Measurements from ENCODE around the gene INF2. TPM values are rescaled to one million over a fixed set of nuclear protein-coding genes. Genes with fewer than 3 reads are reported as not detected.

The INF2 gene
- total and polyA plus RNA-seq, 9 of the 15 experiments (the other 6 are each of a cell fraction or from before 2014, with no cell fraction given): 0.56 to 31.3 (median 7.8) TPM

DNA sequence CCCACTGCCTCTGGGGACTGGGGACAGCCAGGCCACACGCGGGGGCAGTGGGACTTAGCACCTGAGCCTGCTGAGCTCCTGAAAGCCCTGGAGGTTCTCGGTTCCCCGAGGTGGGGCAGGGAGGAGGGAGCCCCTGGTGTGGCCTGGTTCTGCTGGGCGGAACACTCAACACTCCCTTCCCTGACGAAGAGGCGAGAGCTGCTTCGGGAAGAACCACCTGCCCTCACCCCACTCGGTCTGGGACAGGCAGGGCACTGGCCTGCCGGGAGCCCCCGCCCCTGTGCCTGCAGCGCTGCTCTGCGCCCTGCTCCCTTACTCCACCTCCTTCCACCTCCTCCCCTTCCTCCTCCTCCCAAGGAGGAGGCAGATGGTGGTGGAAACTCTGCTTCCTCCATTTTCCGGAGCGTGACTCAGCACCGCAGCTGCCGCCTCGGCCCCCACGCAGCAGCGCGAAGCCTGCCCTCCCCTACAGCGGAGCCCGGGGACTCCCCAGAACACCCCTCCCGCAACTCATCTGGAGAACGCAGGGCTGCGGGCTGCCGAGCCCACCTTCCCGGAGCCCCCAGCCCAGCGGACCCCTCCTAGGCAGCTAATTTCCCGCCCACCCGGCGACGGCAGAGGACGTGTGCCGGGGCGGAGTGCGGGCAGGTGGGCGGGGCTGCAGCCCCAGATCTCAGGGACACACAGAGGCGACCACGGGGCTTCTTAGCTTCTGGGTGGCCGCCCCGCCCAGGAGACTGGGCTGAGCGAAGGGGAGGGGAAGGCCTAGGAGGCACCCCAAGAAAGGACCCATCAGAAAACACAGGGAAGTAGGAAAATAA lies 11.7 kb upstream of the INF2 start (continued):
- TF ChIP-seq, protein P1, sequence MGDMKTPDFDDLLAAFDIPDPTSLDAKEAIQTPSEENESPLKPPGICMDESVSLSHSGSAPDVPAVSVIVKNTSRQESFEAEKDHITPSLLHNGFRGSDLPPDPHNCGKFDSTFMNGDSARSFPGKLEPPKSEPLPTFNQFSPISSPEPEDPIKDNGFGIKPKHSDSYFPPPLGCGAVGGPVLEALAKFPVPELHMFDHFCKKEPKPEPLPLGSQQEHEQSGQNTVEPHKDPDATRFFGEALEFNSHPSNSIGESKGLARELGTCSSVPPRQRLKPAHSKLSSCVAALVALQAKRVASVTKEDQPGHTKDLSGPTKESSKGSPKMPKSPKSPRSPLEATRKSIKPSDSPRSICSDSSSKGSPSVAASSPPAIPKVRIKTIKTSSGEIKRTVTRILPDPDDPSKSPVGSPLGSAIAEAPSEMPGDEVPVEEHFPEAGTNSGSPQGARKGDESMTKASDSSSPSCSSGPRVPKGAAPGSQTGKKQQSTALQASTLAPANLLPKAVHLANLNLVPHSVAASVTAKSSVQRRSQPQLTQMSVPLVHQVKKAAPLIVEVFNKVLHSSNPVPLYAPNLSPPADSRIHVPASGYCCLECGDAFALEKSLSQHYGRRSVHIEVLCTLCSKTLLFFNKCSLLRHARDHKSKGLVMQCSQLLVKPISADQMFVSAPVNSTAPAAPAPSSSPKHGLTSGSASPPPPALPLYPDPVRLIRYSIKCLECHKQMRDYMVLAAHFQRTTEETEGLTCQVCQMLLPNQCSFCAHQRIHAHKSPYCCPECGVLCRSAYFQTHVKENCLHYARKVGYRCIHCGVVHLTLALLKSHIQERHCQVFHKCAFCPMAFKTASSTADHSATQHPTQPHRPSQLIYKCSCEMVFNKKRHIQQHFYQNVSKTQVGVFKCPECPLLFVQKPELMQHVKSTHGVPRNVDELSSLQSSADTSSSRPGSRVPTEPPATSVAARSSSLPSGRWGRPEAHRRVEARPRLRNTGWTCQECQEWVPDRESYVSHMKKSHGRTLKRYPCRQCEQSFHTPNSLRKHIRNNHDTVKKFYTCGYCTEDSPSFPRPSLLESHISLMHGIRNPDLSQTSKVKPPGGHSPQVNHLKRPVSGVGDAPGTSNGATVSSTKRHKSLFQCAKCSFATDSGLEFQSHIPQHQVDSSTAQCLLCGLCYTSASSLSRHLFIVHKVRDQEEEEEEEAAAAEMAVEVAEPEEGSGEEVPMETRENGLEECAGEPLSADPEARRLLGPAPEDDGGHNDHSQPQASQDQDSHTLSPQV (IDR thresholded peaks at IDR 0.05): peak; percentile 94
- no peak for TF ChIP-seq NCOA1 (IDR thresholded peaks at IDR 0.05; ENCODE audit: low read depth)
- no peak for TF ChIP-seq ZNF212 (CRISPR knock-in tag; IDR thresholded peaks at IDR 0.05)
- TF ChIP-seq, protein P2, sequence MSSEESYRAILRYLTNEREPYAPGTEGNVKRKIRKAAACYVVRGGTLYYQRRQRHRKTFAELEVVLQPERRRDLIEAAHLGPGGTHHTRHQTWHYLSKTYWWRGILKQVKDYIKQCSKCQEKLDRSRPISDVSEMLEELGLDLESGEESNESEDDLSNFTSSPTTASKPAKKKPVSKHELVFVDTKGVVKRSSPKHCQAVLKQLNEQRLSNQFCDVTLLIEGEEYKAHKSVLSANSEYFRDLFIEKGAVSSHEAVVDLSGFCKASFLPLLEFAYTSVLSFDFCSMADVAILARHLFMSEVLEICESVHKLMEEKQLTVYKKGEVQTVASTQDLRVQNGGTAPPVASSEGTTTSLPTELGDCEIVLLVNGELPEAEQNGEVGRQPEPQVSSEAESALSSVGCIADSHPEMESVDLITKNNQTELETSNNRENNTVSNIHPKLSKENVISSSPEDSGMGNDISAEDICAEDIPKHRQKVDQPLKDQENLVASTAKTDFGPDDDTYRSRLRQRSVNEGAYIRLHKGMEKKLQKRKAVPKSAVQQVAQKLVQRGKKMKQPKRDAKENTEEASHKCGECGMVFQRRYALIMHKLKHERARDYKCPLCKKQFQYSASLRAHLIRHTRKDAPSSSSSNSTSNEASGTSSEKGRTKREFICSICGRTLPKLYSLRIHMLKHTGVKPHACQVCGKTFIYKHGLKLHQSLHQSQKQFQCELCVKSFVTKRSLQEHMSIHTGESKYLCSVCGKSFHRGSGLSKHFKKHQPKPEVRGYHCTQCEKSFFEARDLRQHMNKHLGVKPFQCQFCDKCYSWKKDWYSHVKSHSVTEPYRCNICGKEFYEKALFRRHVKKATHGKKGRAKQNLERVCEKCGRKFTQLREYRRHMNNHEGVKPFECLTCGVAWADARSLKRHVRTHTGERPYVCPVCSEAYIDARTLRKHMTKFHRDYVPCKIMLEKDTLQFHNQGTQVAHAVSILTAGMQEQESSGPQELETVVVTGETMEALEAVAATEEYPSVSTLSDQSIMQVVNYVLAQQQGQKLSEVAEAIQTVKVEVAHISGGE (CRISPR knock-in tag; IDR thresholded peaks at IDR 0.05): 0 out of 6 replicates have a peak, but pooled peaks of 1 of the 3 experiments have one; percentile 23
- TF ChIP-seq SRSF1 (IDR thresholded peaks at IDR 0.05; ENCODE audit: low read depth, low read length): no peak
- TF ChIP-seq DACH1 (IDR thresholded peaks at IDR 0.05; ENCODE audit: partially characterized antibody): no peak
- no peak for TF ChIP-seq RBM39 (optimal IDR thresholded peaks at IDR 0.05; ENCODE audit: low read depth, low read length)
- no peak for TF ChIP-seq EWSR1 (IDR thresholded peaks at IDR 0.05; ENCODE audit: borderline replicate concordance, low read depth, partially characterized antibody)
- TF ChIP-seq, protein P3, sequence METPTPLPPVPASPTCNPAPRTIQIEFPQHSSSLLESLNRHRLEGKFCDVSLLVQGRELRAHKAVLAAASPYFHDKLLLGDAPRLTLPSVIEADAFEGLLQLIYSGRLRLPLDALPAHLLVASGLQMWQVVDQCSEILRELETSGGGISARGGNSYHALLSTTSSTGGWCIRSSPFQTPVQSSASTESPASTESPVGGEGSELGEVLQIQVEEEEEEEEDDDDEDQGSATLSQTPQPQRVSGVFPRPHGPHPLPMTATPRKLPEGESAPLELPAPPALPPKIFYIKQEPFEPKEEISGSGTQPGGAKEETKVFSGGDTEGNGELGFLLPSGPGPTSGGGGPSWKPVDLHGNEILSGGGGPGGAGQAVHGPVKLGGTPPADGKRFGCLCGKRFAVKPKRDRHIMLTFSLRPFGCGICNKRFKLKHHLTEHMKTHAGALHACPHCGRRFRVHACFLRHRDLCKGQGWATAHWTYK (CRISPR knock-in tag; IDR thresholded peaks at IDR 0.05): peak; percentile 78; the same call in 1 of the 2 replicates
- 0 out of 2 replicates have a peak, but pooled peaks have one; percentile 39 for TF ChIP-seq MEF2D (tag; conservative IDR thresholded peaks at IDR 0.05; ENCODE audit: low read depth)
- no peak for TF ChIP-seq SREBF2 (CRISPR knock-in tag; IDR thresholded peaks at IDR 0.05)

All from K562 (cell line).